ENCODE measurements around the gene ANGPT4.
A peak's percentile ranks its signal among the peaks of the same experiment; 100 is the strongest.

Gene ANGPT4, protein sequence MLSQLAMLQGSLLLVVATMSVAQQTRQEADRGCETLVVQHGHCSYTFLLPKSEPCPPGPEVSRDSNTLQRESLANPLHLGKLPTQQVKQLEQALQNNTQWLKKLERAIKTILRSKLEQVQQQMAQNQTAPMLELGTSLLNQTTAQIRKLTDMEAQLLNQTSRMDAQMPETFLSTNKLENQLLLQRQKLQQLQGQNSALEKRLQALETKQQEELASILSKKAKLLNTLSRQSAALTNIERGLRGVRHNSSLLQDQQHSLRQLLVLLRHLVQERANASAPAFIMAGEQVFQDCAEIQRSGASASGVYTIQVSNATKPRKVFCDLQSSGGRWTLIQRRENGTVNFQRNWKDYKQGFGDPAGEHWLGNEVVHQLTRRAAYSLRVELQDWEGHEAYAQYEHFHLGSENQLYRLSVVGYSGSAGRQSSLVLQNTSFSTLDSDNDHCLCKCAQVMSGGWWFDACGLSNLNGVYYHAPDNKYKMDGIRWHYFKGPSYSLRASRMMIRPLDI

DNA sequence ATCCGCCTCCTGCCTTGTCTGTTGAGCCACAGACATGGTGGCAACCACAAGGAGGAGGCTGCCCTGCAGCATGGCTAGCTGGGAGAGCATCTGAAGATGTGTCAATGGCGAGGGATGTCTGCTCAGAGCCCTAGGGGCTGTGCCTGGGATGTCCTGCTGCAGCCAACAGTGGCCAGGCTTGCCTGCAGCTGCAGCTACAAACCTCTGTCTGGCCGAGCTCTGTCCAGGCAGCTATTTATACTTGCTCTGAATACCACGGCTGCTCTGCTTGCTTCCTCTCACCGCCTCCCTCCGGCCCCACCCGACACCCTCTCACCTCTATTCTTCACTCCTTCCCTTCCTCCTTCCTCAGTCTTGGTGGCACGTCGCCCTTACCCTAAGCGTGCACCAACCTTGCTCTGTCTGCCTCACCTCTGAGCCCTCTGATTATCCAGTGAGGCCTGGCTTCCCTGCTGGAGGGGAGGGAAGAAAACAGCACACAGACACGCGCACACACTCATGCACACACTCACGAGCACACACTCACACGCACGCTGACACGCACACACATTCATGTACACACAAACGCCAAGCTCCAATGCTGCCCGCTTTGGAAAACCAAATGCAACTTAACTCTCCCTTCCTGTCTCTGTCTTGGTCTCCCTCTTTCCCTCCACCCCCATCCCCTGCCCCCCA is at the start of gene ANGPT4:
ANGPT4 (minus strand) TSS at position 210 of the 675 bp plus-strand sequence; CDS start at position 90, 120 bp downstream.
- DNase-seq (ENCODE audit: insufficient read length, low spot score) (no peak), FAIRE-seq (no peak)

DNA sequence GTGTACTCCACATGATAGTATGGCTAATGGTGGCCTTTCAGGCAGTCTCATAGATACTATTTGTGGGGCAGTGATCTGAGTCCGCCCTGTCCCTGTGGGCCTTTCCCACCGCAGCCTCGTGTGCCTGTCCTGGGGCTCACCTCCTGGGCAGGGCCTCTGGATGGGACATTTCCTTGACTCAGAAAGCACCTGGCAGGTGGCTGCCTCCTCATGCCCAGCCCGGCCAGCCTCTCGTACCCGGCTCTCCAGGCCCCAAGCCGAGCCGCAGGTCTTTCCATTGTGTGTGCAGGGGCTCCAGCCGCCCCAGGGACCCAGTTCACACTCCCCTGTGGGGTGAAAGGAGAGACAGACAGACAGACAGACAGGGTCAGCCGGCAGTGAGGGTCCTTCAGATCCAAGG is 47.7 kb upstream of the ANGPT4 start:
- DNase-seq (ENCODE audit: insufficient read length, low spot score) (no peak), FAIRE-seq (no peak)

DNA sequence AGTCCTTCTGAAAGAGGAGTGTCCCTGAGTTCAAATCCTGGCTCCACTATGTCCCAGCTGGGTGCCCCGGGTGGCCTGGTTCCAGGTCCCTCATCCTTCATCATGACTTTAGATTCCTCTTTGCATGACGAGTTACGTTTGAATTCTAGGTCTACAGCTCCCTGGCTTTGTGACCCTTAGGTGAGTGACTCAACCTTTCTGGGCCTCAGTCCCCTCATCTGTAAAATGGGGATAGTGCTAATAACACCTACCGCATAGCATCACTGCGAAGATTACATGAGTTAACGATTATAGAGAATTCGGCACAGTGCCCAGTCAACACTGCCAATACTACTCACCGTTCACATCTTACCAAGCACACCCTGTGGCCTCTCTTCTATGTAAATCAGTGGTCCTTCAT is 46.5 kb upstream of the ANGPT4 start:
- DNase-seq (ENCODE audit: insufficient read length, low spot score) (no peak), FAIRE-seq (no peak)

DNA sequence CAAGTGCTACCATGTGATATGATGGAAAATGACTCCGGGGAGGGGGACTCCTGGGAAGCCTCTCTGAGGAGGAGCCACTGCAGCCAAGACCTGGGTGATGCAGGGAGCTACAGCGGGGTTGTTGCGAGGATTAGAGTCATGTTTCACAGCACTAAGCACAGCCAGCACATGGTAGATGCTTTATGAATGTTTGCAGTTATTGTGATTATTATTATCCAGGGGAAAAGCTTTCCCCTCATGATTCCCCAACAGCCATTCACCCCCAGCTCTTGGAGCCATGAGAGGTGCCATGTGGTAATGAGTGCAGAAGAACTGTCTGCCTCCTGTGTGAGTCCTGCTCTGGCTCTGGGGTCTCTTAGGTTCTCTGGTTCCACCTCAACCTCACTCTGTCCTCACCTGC is 46.1 kb upstream of the ANGPT4 start:
- DNase-seq (ENCODE audit: insufficient read length, low spot score) = no peak
- FAIRE-seq = no peak

DNA sequence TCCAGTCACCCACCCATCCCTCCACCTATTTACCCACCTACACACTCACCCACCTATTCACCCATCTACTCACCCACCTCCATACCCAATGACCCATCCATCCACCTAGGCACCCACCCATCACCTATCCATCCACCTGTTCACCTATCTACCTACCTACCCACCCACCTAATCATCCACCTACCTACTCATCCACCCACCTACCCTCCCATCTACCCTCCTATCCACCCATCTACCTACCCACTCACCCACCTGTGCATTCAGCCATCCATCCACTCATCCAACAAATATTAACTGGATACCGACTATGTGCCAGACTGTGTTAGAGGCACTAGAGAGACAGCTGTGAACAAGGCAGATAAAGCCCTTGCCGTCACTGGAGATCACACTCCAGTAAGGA is 45.6 kb upstream of the ANGPT4 start:
- FAIRE-seq (peak; percentile 42), DNase-seq (ENCODE audit: insufficient read length, low spot score) (no peak)

DNA sequence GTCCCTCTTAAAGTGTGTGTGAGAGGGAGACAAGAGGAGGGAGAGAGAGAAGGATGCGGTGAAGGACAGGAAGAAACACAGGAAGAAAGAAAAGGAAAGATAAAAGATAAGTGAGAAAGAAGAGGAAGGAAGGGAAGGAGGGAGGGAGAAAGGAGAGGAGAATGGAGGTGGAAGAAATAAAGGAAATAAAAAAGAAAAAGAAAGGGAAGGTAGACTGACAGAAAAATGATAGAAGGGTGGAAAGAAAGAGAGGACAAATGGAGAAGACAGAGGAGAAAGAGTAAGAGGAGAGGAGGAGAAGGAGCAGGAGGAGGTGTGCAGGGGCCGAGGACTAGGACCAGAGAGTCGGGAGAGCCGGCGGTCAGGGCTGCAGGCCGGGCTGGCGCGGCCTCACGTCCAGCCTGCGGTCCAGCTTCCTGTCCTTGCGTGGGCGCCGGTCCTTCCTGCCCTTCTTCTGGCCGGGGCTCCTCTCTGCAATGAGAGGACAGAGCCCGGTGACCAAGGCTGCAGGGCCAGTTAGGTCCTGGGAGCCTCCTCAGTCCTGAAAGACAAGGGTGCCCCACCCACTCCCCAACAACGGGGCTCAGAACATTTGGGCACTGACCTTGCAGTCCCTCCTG is 44.0 kb upstream of the ANGPT4 start:
- no peak for FAIRE-seq
- DNase-seq (ENCODE audit: insufficient read length, low spot score) = no peak

DNA sequence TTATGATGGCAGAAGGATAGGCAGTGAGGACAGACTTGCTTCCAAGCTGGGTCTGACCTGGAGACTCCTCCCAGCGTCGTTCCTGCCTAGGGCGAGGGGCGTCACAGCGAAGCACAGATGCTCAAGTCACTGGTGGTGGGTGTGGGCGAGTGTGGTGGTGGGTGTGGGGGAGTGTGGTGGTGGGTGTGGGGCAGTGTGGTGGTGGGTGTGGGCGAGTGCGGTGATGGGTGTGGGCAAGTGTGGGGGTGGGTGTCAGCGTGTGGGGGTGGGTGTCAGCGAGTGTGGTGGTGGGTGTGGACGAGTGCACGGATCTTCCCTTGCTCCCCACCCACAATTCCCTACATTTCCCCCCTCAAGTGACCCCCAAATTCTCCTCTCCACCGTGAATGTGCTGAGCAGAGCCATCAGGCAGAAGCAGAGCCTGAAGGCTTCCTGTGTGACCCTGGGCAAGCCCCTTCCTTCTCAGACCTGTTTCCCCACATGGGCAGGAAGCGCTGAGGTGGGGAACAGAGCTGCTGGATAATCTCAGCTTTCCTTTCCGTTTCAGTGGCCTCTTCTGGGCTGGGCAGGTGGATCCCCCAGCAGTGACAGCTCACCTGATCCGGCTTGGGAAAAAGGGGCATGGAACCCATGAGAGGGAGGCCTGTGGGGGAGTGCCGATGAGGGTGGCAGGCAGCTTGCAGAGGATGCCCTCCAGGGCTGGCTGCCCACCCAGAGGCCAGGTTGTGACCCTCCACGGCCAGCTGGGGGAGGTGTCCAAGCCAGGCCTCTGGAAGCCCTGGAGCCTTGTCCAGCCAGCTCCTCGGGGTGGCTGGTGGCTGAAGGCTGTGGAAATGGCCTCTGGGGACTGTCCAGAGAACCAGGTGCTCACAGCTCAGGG is 43.0 kb upstream of the ANGPT4 start:
- FAIRE-seq = no peak
- DNase-seq (ENCODE audit: insufficient read length, low spot score) = no peak

DNA sequence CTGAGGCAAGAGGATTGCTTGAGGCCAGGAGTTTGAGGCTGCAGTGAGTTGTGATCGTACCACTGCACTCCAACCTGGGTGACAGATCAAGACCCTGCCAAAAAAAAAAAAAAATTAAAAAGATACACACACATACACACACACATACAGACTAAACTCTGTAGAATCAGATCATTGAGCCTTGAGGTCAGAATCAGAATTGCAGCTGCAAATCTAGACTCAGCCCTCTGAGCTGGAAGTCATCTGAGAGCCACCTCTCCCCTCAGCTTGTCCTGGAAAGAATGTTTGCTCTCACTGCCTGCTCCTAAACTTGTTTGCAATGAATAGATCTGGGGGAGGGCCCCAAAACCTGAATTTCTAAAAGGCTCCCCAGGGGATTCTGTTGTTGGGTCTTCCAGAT is 41.4 kb upstream of the ANGPT4 start:
- DNase-seq (ENCODE audit: insufficient read length, low spot score) (no peak), FAIRE-seq (no peak)

DNA sequence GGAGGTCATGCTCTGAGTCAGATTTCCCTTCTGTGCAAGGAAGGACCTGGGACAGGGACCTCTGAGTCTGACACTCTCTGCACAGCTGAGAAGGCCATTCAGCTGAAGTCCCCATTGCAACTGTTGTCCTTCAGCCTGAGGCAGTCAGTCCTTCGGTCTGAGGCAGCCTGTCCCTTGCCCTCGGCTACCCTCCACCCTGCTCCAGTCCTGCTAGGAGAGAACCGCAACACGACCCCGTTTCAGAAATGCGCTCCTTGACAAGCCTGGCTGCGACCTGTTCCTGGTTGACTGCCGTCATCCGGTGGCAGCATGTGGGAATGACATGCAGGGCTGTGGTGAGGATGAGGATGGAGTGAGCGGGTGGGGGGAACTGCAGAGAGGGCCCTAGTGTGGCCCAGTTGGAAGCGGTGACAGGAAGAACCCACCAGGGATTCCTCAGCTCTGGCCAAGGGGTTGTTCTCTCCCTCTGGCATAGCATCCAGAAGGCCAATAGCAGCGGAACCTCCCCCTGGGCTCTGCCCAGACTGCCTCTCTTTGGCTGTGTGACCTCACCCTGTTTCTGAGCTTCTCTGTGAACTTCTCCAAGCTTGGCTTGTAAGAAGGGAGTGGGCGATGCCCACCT is 40.3 kb upstream of the ANGPT4 start:
- peak; percentile 99 for FAIRE-seq
- DNase-seq (ENCODE audit: insufficient read length, low spot score) = peak; percentile 82

DNA sequence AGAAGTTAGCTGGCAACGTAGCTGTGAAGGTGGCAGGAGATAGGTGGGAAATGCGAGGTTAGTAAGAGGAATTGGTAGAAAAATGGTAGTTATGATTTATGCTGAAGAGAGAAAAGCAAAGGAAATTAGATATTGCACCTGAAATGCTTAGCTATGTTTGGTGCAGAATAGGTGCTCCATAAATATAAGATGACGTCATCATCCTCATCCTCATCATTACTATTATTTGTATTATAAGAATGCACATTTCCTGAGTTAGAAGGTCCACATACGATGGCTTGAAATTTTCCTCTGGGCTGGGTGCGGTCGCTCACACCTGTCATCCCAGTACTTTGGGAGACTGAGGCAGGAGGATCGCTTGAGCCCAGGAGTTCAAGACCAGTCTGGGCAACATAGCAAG is 39.5 kb upstream of the ANGPT4 start:
- FAIRE-seq = no peak

DNA sequence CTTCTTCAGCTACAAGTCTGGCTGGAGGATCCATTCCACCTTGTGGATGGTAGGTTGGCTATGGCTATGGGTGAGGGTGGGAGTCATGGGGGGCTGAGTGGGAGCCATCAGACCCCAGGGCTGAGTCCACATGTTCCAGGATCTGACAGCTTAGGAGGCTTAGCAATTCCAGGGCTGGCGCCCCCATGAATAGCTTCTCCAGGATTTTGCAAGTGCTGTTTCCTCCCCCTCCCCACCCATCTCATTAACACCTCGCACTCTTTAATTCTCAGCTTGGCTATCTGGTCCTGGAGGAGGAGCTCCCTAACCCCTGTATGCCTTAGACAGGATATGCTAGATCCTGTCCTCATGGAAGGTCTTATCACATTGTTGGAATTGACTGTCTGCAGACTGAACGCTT is 39.0 kb upstream of the ANGPT4 start:
- FAIRE-seq (no peak), DNase-seq (ENCODE audit: insufficient read length, low spot score) (no peak)

More for the DNA sequence above, 39.5 kb upstream of the ANGPT4 start:
- no peak for DNase-seq (ENCODE audit: insufficient read length, low spot score)

DNA sequence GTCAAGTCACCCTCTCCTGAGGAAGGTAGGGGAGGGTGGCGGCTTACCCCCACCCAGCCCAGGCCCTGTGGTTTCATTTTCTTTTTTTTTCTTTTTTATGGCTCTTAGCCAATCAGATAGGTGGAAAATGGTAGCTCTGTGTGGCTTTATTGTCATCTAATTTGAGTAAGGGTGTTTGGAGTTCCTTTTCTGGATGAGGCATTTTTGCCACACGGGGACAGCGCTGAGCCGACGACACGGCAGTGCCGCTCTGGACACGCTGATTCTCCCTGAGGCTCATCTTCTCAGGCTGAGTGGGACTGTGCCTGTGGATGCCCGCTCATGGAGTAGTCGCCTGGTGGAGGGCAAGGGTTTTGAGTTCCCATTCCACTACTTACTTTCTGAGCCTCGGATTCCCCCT is 37.6 kb upstream of the ANGPT4 start:
- FAIRE-seq (no peak), DNase-seq (ENCODE audit: insufficient read length, low spot score) (peak; percentile 27)

DNA sequence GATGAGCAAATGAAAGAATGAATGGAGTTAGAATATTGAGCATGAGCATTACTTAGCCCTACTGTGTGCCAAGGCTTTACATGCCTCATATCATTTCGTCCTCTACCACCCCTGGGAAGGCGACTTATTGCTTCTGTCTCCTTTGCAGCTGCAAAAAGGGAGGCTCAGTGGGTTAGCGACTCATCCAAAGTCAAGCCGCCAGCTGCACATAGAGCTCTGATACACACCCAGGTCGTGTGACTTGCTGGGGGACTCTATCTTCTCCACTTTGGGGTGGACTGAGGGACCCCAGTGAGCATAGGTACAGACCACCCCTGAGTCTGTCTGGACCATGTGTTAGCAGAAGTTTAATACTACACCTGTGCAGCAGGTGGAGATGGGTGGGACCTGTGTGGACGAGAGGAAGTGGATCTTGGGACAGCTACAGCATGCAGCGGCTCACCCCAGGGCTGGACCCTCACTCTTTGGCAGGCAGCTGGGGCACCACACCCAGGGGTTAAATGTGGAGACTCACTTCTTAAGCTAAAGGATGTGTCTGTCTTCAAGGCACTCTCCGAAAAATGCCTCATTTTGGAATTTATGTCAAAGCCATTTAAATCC is 36.2 kb upstream of the ANGPT4 start:
- FAIRE-seq = no peak
- DNase-seq (ENCODE audit: insufficient read length, low spot score) = no peak

DNA sequence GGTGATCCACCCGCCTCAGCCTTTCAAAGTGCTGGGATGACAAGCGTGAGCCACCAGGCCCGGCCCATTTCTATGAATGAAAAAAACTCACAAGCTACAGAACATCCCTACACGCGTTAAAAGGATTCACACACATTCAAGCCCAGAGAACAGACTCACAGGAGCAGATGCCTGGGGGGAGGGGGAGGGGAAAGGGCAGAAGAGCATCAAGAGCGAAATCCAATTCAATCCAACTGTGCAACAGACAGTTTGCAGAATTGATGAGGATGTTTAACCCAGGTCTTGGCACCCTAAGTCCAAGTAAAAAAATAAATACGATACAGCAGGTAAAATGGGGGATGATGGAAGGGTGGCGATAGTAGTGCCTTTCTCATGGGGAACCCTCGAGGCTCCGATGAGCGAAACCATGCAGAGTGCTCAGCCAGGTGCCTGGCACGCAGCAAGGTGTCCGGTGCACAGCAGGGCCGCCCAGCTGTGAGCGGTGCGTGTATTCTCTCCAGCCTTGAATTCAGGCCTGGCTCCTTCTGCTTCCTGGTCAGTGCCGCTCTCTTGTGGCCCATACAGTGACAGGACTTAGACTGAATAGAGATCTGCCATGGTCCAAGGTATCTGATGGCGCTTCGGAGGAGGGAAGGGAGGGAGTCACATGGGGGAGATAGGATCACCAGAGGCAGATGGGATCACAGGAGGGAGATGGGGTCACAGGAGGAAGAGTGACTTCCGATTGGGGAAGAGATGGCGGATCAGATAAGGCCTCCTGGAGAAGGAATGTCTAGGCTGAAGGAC is 35.4 kb upstream of the ANGPT4 start:
- no peak for DNase-seq (ENCODE audit: insufficient read length, low spot score)
- FAIRE-seq = no peak

DNA sequence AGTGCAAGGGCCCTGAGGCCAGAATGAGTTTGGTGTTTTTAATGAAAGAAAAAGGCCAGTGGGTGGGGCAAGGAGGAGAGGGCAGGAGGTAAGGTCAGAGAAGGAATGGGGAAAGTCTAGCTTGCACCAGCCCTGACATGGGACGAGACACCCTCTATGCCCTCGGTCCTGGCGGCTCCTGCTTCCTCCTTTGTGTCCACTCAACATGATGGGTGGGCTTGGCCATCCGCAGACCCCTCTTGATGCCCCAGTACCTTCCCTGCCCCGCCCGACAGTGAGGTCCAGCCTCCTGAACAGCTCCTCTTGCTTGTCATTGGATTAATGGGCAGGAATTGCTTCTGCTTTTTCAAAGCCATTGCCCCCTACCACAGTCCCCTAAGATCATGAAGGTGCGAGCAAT is 33.6 kb upstream of the ANGPT4 start:
- FAIRE-seq = no peak

DNA sequence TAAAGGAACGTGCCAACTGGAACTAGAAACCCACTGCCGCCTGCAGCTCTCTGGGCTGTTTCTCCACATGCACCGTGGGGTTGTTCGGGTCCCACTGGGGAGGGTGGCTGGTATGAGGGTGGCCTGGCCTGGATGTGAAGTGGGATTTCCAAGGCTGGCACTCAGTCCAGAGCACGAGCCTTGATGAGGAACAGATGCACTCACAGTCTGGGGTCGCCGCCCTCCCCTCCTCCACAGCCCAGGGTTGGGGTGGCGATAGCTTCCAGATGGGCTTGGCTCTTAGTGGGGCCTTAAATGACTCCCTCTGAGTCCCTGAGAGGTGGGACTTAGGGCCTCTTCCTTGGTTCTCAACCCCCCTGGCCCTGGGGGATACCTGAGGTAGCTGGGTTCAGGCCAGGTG is 30.7 kb upstream of the ANGPT4 start:
- FAIRE-seq (no peak), DNase-seq (ENCODE audit: insufficient read length, low spot score) (no peak)

More for the DNA sequence above, 33.6 kb upstream of the ANGPT4 start:
- no peak for DNase-seq (ENCODE audit: insufficient read length, low spot score)

DNA sequence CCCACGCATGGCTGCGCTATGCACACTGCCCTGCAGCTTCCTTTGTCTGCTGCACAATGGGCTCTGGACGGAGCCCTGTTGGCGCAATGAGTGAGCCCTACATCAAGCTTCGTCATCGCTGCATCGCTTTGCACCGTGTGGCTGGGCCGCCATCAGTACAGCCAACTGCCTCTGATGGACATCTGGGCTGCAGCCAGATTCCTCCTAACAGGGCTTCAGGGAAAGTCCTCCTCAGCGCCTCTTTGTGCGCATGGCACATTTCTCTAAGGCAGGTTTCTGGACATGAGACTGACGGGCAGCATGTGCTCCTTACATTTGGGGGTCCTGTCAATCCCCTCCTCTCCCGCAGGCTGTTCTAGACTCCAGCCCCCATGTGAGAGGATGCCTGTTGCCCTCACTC is 29.7 kb upstream of the ANGPT4 start:
- no peak for DNase-seq (ENCODE audit: insufficient read length, low spot score)
- no peak for FAIRE-seq

DNA sequence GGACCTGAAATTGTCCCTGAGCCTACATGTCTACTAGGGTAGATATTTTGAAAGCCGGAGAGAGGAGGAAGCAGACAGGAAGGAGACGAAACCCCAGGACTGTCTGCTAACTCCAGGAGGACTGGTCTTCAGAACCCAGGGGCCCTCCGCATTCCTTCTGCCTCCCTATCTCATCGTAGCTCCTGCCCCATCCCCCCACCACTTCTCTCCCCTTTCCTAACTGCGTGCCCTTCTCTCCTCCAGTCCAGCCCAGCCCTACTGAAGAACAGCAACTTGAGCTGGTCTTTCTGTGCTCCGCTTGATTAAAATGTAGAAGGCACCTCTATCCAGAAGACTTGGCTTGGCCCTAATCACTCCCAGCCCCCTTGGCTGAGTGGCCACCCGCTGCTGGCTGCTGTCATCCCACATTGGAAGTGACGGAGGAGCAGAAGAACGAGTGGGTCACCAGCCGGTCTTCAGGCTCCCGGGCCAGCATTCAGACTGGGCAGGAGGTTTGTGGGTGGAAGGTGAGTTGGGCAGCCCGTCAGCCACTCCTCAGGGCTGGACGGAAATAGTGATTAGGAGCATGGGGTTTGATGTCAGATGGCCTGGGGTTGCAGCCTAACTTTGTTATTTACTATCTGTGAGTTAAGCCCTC is 28.8 kb upstream of the ANGPT4 start:
- DNase-seq (ENCODE audit: insufficient read length, low spot score) (no peak), FAIRE-seq (no peak)

DNA sequence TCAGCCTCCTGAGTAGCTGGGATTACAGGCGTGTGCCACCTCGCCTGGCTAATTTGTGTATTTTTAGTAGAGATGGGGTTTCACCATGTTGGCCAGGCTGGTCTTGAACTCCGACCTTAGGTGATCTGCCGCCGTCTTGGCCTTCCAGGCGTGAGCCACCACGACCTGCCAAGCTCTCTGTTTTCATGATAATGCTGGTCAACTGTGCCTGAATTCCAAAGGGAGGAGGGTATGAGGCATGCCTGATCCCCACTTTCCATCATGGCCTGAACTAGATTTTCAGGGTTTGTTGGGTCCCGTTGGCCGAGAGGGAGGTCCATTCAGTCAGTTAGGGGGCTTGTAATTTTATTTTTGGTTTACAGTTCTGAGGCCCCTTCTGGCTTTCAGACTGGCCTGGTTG is 28.0 kb upstream of the ANGPT4 start:
- no peak for DNase-seq (ENCODE audit: insufficient read length, low spot score)
- no peak for FAIRE-seq
